SK-N-MC (cell line): ENCODE measurements around the gene MMP17.

Experiments
- EZH2 ChIP-seq: fragments of 200-600 bp; sonication (generic); IDR thresholded peaks from one replicate; pipeline ENCODE4 v1.6.1; 2017; ENCODE audit warnings: antibody characterized with exemption
- FOXP2 ChIP-seq: optimal IDR thresholded peaks from 2 replicates; pipeline ENCODE3; 2011; ENCODE audit warnings: mild to moderate bottlenecking, moderate library complexity; ENCODE audit not compliant: insufficient read depth; ENCODE audit errors: extremely low read length, control extremely low read depth
- POLR2AphosphoS5 ChIP-seq: IDR thresholded peaks from 2 replicates; pipeline ENCODE4 v1.6.1; 2012; ENCODE audit warnings: mild to moderate bottlenecking, low read depth, low read length, borderline replicate concordance

DNA sequence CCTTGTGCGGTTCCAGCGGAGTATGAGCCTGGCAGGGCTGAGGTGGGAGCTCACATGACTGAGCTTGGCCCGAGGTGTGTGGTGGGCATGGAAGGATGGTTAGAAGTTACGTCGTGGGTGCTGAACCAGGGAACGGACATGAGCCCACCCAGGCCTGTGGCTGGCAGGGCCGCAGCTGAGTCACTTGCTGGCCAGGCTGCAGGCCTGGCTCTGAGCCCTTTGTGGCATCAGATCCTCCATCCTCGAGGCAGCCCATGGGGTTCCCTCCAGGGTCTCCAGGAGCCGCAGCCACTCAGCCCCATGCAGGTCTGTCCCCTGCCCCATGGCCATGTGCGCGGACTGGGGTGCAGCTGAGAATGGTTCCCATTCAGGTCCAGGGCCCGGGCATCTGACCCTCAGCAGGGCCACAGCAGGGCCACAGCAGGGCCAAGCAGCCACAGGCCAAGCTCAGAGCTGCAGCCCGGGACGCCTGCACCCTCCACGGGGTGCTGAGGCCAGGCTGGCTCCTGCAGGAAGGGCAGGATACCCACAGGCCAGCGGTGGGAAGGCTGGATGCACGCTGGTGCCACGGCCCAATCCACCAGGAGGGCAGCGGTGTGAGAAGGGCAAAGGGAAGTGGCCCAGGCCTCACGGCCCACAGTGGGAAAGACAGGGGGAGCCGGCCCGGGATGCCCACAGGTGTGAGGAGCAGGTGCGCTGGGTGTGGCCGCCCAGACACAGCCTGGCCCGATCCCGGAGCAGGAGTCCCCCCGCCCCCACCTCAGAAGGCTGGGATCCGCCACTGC lies 39.9 kb downstream of the MMP17 start:
- TF ChIP-seq EZH2 (no peak), POLR2AphosphoS5 (no peak), FOXP2 (no peak)
